Measurements from ENCODE around the gene SIL1.

SIL1 gene

DNA sequence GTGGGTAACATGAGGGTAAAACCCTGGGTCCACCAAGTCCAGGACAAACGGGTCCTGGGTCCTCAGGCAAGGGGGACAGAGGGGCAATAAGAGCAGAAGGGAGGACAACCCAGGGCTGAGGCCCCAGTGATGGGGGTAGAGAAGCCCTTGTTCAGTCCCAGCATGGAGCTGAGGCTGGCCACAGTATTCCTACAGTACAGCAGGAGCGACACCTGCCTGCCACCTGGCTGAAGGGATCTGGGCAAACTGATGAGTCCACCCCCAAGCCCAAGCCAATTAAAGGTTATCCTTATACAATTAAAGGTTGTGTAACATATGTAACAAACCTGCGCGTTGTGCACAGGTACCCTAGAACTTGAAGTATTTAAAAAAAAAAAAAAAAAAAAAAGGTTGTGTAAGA, 225.3 kb downstream of the SIL1 start:
- DNase-seq = no peak

DNA sequence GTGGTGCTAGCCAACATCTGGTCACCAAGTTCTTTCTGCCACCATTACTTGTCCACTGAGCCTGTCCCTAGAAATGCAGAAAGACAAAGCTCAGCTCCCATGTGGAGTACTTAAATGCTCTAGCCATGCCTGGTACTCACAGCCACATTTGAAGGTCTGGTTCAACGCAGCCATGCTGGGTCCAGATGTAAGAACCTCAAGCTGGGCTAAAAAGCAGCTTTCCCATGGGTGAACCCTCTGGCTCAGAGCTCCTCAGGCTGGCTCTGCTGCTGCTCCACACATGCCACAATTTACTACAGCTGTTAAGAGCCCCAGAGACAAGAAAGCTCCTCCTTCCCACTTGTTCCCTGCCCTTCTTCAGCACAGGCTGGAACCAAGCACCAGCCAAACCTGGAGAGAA, 225.9 kb downstream of the SIL1 start:
- DNase-seq = no peak

GRCh38 chr5:138969323-138970002, 228.7 kb downstream of the SIL1 start:
- DNase-seq = no peak

GRCh38 chr5:138968601-138969000, 229.6 kb downstream of the SIL1 start:
- DNase-seq = no peak

DNA sequence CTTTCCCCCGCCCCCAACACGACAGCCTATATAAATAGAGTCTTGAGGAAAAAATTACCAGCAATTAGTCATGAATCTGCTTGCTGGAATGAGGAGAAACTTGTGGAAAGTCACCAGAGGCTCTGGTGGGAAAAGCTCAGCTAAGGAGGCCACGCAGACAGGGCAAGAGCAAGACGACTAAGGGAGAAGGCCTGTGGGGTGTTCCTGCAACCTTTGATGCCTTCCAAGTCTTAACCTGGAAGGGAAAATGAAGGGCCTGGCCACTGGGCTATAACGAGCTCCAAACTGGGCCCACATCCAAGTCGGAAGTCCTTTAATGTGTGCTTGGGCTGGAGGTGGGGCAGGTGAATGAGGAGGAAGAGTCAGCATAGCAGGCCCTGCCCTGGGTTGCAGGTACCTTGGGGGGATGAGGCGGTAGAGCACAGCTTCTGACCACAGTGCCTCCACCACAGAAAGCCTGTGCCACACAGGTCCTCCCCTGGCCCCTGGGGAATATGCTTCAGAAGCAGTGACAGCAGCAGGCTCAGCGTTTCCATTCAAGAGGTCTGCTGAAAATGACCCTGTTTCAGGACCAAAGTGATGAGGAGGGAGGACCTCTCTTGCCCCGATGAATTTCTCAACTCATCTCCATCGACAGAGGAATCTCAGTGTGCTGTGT, 230.2 kb downstream of the SIL1 start:
- no peak for DNase-seq

DNA sequence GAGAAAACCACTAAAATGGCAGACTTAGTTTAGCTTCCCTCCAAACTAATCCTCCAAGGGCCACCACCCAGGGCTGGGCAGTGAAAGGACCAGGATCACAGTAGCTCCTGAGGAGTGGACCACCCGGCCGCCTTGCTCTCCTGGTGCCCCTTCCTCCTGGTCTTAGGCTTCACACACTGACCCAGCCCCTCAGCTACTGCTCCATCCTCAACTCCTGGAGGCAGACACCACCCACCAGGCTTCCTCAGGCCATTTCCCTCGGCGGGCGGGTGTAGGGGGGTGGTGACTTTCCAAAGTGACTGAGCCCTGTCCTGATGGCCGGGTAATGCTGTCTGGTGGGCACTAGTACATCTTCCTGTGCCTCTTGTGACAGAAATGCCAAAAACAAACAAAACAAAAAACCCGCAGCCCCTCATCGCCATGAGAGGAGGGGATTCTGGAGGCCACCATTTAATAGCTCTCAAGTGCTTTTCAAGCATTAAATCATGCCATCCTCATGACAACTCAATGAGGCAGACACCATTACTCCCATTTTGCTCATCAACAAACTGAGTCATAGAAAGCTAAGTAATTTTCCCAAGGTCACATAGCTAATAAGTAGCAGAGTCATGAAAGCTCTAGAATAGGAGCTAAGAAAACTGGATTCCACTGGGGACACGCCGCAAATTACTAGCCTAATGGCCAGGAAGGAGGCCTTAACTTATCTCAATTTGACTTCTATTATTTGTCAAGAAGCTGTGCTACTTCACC, 231.8 kb downstream of the SIL1 start:
- no peak for DNase-seq

DNA sequence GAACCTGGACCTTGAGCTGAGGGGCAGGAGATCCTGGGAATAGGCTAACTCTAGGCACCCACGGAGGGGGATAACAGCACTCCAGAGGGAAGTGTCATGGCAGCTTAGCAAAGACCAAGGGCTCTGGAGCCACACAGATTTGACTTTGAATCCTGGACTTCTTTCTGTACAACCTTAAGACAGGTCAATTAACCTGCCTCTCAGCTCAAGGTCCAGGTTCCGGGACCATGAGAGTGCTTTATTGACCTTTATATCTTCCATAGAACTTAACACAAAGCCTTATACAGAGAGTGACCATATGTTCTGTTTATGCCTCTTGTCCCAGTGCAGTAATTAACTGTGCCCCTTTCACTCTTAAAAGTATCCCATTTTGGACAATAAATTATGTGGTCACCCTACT, 232.5 kb downstream of the SIL1 start:
- DNase-seq = no peak

DNA sequence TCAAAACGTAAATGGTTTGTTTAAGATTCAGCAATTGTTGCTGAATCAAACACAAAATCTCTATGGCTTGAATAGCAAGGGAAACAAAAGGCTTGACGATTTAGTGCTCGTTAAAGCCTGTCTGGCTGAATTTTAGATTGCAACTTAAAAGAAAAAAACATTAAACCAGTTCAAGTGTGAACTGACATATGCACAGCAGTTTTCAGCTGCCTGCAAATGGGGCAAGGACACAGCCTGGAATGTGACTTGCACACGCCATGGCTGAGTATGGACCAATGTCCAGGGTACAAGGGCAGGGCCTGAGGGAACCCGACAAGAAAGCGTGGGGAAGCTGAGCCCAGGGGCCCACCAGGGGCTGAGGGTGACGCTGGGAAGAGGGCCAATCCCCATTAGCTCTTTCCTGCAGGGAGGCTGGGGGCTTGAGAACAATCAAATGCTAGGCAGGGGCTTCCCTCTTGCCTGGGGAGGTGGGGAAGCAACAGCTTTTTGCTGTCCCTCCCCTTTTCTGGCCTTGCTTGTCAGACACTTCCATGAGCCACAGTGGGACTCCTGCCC, 233.4 kb downstream of the SIL1 start:
- DNase-seq = no peak

DNA sequence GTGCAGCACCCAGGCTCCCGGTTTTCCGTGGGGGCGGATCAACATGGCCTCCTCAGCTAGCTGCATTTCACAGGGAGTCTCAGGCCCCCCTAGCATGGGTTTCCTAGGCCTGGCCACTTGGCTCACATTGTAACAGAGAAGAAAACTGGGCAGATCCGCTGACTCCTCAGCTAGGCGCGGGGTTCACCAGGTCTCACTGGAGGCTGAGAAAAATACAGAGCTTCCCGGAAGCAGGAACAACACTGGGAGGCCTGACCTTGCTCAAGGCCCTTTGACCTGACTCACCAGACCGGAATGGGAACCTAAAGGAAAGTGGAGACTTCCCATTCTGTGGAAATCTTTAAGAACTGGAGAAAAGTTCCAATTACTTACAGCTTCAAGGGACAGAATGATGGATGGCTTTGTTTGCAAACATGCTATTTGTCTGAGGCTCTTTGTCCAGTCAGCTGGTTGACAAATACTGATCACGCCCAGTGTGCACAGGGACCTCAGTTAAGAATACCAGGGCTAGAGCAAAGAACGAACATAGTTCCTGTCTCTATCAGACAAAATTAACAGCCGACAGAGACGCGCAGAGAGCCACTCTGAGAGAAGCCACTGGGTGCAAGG, 234.3 kb downstream of the SIL1 start:
- DNase-seq = no peak

- no peak for DNase-seq
These were observed 235.4 kb downstream of the SIL1 start for GRCh38 chr5:138962614-138963370.

GRCh38 chr5:138961729-138962128, 236.4 kb downstream of the SIL1 start:
- DNase-seq = no peak

DNA sequence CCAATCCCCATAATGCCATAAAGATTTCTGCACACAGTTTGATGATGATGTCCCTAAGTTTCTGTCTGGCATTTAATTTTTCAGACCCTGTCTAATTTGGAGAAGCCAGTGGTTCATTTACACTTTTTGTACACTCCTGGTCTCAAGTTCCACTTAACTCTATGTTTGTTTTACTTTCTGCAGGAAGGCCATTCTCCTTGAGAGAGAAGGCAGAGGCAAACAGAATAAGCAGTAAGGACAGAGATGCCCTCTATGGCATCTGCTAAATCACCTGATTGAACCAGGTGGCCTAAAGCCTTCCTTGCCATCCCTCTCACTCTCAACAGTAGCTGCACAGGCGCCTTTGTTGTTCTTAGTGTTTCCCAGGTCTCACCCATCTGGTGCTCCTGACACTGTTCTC, 236.9 kb downstream of the SIL1 start:
- DNase-seq = no peak

DNA sequence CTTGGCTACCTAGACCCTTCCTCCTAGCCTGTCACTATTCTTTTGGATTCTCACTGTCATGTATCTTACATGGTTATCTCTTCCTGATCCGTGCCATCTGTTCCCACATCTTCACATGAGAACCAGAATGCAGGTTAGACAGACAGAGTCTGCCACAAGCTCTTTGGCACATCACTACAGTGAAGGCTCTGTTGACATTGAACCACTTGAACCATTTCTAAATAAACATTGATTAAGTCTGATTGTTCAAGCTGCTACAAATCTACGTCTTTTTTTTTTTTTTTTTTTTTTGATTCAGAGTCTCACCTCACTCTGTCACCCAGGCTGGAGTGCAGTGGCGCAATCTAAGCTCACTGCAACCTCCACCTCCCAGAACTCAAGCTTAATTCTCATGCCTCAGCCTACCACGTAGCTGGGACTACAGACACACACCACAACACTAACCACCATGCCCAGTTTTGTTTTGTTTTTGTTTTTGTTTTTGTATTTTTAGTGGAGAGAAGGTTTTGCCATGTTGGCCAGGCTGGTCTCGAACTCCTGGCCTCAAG, 237.9 kb downstream of the SIL1 start:
- no peak for DNase-seq

DNA sequence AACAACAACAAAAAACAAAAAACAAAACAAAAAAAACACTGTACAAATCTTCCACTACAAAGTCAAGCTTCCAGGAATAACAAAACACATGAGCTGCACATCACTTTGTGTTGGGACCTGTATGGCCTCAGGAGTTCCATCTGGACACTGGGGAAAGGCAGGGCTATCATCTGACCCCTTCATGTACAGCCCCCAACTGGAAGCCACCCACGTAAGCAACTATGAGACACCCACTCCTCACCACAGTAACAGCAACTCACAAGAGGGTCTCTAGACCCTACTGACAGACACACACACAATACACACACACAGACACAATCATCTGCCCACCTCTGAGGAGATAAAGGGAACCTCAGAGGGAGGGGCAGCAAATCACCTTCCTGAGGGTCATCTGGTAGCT, 241.4 kb downstream of the SIL1 start:
- DNase-seq = no peak

DNA sequence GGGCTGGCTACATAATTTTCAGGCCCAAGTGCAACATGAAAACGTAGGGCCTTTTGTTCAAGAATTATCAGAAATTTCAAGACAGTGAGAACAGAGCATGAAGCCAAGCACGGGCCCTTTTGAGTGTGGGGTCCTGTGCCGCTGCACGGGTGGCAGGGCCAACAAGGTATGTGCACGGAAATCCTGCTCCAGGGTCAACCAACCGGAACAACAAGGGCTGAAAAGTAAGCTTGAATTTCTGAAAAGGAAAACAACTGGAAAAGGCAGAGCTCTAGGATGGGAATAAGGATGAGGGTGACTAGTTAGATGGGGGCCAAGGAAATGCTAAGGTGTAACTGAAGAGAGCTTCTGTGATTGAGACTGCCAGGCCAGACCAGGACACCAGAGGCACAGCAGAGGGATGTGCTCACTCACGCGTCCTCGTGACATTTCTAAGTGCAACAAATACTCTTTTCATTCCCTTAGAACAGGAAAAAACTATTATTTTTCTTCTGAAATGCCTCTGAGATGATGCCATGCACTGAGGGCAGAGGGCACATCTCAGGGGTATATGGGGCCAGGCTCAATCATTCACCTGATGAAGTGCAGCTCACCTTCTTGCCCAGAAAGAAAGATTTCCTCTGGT, 242.4 kb downstream of the SIL1 start:
- DNase-seq = peak; percentile 16

DNA sequence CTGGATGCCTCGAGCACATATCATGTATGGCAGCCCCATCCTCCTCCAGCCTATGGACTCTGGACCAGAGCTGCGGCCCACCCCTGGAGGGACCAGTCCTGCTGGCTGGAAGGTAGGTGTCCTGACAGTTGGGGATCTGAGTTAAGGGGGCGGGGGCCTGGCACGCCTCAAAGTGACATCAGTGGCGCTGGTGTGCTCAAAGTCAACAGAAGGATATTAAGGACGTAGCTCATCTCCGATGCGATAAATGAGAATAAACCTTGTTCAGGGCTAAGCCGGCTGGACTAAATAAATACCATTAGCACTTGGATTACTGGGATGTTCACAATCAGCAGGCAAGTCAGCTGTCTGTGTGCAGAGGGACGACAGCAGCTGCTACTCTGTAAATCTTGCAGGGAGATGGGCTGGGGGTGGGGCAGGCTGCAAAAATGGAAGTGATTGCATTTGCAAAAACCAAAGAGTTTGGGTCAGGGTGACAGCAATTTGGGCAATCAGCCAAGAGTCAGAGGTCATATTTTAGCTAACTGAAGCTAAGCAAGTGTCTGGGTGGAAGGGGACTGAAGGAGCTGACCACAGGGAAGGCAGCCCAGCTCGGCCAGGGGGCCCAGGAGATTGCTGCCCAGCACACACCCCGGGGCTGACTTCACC, 243.0 kb downstream of the SIL1 start:
- no peak for DNase-seq

DNA sequence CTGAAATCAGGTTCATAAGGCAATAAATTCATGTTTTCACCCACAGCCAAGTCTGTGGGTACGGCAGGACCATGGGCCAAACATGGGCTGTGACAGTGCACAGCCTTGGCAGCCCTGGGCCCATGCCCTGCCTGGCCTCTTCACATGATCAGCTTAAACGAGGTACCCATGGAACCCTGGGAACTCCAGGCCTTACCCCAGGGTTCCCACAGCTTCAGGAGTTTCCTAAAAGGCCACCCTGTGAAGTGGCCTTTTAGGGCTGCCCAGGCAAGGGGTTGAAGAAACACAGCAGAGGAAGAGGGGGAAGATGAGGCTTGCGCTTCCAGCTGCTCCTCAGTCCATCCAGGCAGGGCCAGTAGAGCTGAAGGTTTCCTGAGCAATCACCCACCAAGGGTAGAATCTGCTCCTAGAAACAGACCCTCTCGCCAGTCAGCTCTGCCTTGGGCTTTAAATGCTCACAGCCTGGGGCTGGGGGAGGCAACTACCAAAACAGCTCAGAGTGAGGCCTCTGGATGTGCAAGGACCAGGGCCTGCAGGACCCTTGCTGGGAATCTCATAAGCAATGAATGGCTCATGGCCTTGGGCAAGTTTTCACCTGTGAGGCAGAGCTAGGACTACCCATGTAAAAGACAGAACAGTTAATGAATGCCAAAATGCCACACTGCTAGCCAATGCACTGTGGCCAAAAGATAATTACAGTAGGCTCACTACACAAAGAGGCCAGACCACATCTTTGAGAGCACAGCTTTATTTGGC, 243.7 kb downstream of the SIL1 start:
- DNase-seq = no peak

DNA sequence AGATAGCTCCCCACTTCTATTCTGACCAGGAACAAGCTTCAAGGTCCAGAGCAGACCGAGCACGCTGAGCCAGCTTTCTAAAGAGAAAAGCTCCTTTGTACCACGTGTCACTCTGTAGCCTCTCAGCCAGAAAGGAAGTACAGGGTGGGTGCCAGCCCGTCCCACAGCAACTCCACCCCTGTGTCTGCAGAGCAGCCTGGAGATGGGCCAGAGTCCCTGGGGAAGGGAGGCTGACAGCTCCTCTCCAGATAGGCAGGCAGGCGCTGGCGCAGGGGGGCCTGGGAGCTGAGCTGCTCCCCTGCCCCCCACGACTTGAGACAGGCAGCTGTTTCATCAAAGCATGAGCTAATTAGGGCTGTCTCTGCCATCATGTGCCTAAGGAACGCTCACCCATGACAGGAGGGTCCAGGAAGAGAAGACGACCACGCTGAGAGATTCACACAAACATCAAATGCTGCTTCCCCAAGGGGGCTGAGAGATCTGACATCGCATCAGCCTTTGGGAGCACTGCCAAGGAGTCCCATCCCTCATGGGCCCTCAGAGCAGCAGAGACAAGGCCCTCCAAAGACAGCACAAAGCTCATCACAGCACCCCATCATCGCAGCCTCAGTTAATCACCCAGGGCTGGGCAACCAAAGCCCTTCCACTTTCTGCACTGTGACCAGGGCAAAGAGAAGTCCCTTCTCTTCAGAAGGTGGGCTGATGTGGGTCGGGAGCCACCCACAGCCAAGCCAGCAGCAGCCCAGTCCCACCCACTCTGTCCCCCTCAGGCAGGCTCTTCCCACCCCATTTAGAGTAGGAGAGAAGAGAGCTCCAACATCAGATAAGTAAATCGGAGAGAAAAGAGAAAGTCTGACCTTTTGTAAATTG, 244.5 kb downstream of the SIL1 start:
- DNase-seq = peak; percentile 61

GRCh38 chr5:138952962-138953361, 245.2 kb downstream of the SIL1 start:
- no peak for DNase-seq
